Stimulated activated naive CD4-positive, alpha-beta T cell treated with Interleukin-2 at 50 U/mL for 16 hours (primary cell): ENCODE data around the gene PIP5K1A.
"Not testable (repeated sequence)": the region's sequence is repeated elsewhere in the genome, so short reads cannot be mapped to it uniquely, and the experiment has no call there.

Experiments
- DNase-seq: peaks from one replicate; lab custom pipeline; 2025; lab: John Stamatoyannopoulos, UW

The PIP5K1A gene

DNA sequence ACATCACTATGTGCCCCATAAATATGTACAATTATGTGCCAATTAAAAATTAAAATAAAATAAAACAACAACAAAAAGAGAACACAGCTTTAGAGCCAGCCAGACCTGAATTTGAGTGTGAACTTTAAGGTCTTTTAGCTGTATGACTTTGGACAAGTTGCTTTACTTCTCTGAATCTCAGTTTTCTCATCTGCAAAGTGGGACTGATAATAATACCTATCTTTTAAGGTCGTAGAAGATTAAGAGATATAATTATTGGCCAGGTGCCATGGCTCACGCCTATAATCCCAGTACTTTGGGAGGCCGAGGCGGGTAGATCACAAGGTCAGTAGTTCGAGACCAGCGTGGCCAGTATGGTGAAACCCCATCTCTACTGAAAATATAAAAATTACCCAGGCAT lies 5.0 kb upstream of the PIP5K1A start:
- DNase-seq, result no peak

DNA sequence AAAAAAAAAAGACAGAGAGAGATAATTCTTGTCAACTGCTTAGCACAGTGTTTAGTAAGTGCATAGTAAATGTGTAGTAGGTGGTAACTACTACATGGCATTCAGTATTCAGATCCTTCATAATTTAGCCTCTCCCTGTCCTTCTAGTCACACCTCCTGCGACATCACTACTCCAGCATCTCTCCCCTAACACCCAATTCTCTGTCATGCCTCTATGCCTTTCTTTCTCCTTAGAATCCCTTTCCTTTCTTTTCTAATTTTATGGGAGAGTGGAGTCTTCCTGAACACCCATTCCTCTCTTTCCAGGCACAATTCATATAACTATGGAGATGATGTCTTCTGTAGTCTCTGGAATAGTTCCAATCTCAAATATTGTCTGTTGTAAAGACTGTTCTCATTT lies 4.5 kb upstream of the PIP5K1A start:
- no peak for DNase-seq

DNA sequence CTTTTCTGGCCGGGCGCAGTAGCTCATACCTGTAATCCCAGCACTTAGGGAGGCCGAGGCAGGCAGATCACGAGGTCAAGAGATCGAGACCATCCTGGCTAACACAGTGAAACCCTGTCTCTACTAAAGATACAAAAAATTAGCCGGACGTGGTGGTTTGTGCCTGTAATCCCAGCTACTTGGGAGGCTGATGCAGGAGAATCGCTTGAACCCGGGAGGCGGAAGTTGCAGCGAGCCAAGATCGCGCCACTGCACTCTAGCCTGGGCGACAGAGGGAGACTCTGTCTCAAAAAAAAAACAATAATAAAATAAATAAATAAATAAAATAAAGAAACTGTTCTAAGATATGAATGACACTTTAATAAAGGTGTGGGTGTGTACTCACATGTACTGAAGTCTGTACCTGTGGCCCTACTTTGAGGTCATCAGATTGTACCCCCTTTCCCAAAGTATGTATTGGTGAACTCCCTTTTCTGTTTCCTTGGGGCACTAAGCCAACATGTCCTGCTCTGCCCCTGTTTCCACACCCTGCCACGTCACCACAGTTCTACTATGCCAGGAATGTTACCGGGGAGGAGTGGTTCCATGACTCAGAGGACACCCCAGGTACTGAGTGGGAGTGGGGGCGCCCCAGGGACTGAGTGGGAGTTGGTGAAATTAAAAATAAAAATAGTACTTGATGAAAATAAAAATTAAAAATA lies 3.3 kb upstream of the PIP5K1A start:
- DNase-seq, result not testable (repeated sequence)

DNA sequence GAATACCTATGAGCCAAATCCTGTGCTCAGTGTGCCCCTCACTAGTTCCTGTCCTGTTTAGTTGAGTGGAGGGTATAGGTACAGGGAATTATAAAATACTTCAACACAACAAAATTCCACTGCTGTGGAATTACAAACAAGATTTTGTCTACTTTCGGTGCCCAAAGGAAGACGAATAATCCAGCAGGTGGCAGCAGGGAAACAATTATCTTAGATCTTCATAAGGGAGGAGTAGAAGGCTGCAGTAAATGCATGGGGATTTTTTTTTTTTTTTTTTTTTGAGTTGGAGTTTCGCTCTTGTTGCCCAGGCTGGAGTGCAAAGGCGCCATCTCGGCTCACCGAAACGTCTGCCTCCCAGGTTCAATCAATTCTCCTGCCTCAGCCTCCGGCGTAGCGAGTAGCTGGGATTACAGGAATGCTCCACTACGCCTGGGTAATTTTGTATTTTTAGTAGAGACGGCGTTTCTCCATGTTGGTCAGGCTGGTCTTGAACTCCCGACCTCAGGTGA lies 2.0 kb upstream of the PIP5K1A start:
- peak; percentile 35 for DNase-seq

DNA sequence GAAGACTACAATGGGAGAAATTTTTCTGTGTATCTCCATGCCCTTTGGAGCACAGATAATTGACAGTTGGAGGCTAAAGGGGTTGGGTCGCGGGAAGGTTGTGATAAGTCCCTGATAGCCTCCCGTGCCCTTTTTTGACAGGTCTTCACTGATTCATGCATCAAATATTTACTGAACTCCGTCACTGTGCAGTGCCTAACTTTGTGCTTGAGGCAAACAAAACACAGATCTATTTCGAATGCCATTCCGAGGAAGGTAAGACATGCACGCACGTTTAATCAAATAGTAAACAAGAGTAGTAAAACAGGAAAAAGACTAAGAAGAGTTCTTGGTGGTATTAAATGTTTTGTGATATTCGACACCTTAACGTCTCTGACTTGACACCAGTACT lies 494 bp upstream of the PIP5K1A start:
- no peak for DNase-seq

DNA sequence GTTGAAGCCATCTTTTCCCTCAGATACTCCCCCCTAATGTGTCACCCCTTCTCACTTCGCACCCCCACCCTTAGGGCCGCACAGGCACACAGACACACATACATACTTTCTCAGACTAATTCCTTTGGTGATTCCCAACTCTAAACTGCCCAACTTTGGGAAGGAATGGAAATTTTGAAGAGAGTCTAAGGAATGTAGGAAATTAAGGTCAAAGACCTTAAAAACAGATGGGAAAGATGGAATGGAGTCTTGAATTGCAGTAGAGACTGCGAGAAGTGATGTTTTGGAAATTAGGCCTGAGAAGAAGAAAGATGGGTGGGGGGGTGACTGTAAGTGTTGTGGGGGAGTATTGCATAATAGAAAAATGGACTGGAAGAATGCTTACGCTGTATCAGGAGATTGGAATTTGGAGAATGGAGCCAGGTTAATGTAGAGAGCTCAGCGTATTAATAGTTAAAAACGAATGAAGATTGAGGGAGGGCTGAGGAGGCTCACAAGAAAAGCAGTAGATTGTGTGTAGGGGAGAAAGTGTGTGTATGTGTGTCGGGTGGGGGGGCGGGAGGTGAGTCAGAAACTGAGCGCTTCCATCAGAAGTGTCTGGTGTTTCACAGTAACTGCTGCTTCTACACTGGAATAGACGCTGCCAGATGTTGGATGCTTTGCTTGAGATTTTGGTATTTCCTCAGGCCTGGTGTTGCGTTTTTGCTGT lies 1.7 kb downstream of the PIP5K1A start:
- DNase-seq, result peak; percentile 47

DNA sequence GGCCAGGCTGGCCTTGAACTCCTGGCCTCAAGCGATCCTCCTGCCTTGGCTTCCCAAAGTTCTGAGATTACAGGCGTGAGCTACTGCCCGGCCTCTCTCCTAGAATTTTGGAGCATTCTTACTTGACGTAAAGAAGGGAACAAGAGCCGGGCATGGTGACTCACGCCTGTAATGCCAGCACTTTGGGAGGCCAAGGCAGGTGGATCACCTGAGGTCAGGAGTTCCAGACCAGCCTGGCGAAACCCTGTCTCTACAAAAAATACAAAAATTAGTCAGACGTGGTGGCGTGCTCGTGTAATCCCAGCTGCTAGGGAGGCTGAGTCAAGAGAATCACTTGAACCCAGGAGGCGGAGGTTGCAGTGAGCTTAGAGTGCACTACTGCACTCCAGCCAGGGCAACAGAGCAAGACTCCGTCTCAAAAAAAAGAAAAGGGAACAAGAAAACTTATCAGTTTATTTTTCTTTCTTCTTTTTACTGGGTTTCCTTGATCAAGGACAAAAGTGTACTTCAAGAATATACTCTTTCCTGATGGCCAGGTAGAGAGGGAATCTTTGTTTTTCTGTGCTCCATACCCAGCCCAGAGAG lies 7.1 kb downstream of the PIP5K1A start:
- DNase-seq, result not testable (repeated sequence)

DNA sequence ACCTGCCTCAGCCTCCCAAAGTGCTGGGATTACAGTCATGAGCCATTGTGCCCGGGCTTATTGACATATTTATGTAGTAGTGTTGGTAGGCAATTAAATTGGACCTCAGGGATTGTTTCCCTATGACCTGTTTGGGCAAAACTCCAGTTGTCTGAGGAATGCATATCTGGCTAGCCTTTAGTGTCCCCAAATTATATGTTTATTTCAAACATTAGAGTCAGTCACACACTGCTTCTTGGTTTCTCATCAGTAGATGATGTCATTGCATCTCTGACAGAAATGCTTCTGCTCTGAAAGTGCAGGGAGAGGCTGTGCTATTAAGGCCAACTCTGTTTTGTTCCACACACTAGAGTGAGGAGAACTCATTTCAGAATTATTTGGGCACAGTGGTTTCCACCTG lies 12.5 kb downstream of the PIP5K1A start:
- no peak for DNase-seq

DNA sequence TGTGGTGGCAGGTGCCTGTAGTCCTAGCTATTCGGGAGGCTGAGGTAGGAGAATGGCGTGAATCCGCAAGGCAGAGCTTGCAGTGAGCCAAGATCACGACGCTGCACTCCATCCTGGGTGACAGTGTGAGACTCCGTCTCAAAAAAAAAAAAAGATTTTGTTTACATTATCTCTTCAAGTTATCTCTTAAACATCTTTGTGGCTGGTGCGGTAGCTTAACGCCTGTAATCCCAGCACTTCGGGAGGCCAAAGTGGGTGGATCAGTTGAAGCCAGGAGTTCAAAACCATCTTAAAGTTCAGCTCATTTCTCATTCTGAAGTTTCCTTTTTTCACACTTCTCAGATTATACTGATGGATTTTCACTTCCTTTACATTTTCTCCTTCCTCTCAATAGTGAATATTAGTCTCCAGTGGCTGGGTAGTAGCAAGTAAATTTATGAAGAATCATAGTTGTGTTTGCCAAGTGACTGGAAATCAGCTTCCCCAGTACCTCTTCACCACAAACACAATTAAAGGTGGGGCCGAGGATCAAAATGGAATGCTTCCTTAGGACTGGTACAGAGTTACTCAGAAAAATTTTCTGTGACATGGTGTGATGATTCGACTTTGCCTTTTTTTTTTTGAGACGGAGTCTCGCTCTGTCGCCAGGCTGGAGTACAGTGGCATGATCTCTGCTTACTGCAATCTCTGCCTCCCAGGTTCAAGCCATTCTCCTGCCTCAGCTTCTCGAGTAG lies 13.8 kb downstream of the PIP5K1A start:
- no peak for DNase-seq

DNA sequence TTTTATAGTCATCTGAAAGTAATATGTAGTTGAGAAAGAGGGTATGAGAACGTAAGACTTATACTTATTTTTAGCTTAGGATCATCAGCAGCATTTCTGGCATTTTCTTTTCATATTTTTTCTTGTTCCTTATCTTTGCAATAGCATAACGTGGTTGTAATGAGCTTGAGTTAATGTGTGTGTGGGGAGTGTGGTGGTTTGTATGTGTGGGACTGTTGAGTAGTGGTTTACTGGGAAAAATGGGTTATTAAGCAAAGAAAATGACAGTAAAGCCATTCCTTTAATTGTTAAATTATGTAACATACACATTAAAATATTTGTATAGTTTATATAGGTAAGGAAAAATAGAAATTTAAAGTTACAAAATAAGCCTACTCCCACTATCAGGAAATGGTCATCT lies 15.2 kb downstream of the PIP5K1A start:
- no peak for DNase-seq

DNA sequence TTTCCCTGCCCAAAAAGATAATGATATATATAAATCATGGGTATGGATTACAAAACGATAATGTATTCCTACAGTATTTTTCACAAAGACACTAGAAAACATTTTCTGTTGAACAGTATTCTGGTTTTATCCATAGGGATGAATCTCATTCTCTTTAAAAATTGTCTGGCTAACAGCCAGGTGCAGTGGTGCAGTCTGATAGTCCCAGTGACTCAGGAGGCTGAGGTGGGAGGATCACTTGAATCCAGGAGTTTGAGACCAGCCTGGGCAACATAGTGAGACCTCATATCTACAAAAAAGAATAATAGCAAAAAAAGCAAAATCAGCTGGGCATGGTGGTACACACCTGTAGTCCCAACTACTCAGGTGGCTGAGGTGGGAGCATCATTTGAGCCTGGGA lies 23.3 kb downstream of the PIP5K1A start:
- DNase-seq, result no peak

DNA sequence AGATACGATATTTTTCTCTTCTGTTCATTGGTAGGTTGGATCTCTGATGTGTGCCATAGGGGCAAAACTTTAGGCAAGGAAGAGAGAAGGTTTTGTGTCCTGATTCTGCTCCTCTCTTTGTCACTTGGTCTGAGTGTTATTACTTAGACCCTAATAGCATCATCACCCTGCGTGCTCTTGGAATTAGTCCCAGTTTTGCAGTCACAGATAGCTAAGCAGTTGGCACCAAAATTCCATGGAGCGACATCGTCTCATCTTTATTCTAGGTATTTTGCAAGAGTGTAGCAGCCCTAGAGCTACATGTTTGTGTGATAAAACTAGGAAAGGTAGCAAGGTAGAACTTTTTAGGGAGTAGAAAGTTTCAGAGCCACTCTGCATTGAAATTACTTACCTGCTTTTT lies 23.8 kb downstream of the PIP5K1A start:
- DNase-seq, result no peak

DNA sequence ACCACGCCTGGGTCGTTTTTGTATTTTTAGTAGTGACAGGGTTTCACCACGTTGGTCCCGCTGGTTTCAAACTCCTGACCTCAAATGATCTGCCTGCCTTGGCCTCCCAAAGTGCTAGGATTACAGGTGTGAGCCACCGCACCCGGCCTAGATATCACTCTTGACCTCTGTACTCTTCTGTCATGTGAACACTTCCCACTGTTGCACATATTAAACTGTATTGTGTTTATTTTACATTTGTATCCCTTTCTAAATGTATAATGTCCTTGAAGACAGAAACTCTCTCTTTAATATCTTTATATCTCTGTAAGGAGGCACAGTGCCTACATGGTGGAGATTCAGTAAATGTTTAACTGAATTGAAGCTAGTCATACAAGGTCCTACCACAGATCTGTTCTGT lies 36.9 kb downstream of the PIP5K1A start:
- no peak for DNase-seq

DNA sequence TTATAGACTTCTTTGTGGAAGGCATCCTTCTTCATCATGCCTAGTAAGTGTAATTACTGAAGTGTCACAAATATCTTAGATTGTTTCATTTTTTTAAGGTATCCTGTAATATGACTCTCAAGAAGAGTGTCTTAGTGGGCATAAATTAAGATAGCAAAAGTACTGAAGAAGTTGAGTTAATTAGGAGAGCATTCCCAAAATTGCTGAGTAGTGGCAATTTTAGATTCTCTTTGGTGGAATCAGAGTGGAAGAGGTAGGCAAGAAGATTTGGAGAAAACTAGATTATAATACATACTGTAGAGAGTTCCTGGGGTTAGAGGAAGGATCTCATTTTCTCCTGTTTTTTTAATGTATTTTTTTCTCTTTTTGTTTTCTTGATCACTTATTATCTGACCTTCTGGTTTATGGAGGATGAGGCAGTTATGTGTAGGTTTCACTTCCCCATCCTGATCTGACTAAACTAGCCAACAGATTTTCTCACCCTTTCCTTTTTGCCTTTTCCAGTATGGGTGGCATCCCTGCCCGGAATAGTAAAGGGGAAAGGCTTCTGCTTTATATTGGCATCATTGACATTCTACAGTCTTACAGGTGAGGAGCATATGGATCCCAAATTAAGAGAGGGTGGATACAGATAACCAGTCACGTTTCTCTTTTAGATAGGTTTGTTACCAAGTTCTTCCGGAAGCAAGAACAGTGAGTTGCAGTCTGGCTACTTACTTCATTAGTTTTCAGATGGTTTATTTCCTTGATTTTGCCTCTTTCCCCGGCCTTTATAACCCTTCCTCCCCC lies 39.5 kb downstream of the PIP5K1A start:
- DNase-seq, result no peak

DNA sequence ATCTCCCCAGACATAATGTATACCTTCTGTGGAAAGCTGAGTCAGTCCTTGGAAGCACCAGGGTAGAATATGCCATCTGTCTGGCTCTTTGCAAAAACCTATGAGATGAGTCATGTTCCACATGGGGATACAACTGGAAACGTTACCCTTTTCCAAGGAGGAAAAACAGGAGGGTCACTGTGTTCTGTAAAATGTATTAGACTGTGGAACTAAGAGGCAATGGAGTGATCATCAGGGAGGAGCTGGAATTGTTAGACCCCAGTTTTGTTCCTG lies 40.1 kb downstream of the PIP5K1A start:
- no peak for DNase-seq

DNA sequence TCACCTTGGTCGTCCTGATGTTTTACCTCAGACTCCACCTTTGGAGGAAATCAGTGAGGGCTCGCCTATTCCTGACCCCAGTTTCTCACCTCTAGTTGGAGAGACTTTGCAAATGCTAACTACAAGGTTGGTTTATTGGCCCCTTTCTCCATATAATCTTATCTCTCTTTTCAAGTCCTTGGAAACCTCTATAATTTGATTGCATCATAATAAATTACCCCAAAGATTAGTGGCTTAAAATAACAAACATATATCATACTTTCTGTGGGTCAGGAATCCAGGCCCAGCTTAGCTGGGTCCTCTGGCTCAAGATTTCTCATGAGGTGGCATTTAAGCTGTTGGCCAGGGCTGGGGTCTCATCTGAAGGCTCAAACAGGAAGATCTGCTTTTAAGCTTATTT lies 44.1 kb downstream of the PIP5K1A start:
- DNase-seq, result no peak

DNA sequence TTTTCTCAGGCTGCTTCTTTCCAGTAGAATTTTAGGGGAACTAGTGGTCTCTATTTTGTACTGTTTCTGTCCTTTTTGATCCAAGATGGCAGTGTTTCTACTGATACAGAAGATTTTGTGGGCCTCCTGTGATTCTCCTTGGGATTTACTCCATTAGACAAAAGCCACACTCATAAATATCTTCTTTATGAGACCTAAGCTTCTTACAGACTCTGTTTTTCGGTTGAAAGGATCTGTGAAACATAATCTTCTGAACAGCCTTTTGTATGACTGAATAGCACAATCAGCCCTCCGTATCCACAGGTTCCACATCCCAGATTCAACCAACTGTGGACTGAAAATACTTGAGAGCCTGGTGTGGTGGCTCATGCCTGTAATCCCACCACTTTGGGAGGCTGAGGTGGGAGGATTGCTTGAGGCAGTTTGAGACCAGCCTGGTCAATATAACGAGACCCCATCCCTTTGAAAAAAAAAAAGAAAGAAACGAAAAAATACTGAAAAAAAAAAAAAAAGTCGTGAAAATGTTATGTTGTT lies 45.4 kb downstream of the PIP5K1A start:
- DNase-seq, result no peak

DNA sequence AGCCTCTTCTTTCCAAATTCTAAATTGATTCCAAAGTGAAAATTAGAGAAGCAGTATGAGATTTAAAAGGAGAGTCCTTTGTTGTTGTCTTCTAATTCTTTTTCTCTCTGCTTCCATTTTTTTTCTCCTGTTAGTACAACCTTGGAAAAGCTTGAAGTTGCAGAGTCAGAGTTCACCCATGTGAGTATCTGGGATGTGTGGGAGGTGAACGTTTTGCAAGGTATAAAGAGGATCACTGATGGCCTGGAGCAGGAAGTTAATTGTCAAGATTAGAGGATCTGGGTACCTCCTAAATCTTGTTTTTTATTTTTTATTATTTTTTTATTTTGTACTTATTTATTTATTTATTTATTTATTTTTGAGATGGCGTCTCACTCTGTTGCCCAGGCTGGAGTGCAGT lies 48.4 kb downstream of the PIP5K1A start:
- DNase-seq, result no peak

DNA sequence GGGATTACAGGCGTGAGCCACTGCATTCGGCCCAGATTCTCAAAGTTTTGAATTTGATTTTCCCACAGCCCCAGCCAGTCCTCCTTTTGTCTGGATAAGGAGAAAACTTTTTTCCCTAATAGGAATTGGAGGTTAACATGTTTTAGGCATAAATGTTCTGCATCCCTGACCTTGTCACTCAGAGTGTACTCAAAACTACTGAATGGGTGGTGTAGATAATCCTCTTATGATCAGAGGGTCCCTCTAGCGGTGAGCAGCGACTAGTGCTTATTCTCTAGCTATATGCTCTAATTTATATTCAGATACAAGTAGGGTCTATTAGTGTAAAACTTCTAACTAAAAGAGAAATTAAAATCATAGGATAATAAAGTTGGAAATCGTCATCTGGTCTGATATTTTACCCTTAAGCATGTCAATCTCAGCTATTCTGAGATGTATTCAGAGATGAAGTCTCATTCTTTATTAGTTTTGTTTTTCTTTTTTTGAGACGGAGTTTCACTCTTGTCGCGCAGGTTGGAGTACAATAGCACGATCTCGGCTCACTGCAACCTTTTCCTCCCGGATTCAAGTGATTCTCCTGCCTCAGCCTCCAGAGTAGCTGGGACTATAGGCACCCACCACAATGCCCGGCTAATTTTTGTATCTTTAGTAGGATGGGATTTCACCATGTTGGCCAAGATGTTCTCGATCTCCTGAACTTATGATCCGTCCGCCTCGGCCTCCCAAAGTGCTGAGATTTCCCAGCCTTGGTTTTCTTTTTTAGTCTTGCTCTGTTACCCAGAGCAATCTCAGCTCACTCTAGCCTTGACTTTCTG lies 53.5 kb downstream of the PIP5K1A start:
- peak; percentile 55 for DNase-seq

DNA sequence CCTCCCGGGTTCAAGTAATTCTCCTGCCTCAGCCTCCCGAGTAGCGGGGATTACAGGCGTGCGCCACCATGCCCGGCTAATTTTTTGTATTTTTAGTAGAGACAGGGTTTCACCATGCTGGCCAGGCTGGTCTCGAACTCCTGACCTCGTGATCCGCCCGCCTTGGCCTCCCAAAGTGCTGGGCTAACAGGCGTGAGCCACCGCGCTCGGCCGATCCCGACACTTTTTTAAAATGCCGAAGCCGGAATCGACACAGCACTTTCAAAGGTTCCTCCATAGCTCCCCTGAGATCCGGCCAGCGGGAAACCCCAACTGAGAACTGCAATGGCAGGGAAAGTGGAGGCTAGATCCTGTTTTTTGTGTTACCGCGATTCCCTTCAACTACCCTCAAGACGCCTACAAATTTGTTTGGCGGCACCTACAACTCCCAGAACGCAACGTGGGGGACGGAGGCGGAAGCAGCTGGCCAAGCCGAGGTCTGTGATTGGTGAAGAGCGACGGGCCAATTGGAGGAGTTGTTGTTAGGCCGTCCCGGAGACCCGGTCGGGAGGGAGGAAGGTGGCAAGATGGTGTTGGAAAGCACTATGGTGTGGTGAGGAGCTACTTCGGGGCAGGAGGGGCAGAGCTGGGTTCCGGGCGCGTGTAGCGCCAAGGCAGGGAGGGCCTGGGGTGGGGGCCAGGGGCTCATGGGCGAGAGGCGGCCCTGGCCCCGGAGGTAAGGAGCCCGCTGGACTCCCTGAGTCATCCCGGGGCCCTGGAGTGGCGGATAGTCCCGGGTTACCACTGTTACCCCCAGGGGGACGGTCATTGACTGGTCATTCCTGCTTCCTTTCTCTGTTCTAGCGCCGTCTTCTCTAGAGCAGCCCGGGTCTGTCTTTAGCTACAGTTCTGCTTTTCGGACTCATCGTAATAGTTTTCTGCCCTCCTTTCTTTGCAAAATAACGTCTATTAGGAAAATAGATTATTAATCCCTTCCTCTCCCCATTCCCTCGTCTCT lies 56.2 kb downstream of the PIP5K1A start, which contains the start of gene PSMD4:
Gene PSMD4 (plus strand): TSS at position 518 of the 997 bp plus-strand sequence. CDS start 49 bp downstream, at position 567.
- peak; percentile 90 for DNase-seq
